Panc1 (cell line): Measurements from ENCODE around the gene TENM3. TPM values are rescaled to one million over a fixed set of nuclear protein-coding genes. Genes with fewer than 3 reads are reported as not detected.

Experiments
- ATAC-seq: fragments of 200-7000 bp; cut with Tn5 transposase; 2 replicates; pipeline ENCODE4 v1.9.1; 2020; ENCODE audit warnings: mild to moderate bottlenecking, moderate library complexity
- BruUV-seq: library from RNA; stranded (reverse); fragments of 400-500 nt; replicated peaks from 2 replicates; lab custom pipeline; 2021; lab: Mats Ljungman, UMichigan
- CTCF ChIA-PET: fragments of 300-600 bp; sonication (Branson Sonifier 250); formaldehyde crosslinking; loops from one replicate; lab custom pipeline; 2022; ENCODE audit warnings: antibody characterized with exemption; lab: Charles Lee
- POLR2A ChIA-PET: fragments of 300-600 bp; sonication (Branson Sonifier 250); formaldehyde crosslinking; loops from one replicate; lab custom pipeline; 2022; ENCODE audit warnings: antibody characterized with exemption; lab: Charles Lee
- DNase-seq: peaks from one replicate; pipeline ENCODE4 v3.0.0-alpha.2; 2010; ENCODE audit warnings: low read depth, low spot score
- H3K27ac ChIP-seq: 2 replicates; pipeline ENCODE4 v1.5.1; 2011; ENCODE audit warnings: mild to moderate bottlenecking, low read length, inconsistent platforms
- H3K27me3 ChIP-seq: fragments of 200-500 bp; sonication (Bioruptor generic); 2 replicates; pipeline ENCODE4 v1.6.0; 2014; ENCODE audit warnings: low read length, inconsistent platforms; ENCODE audit not compliant: control insufficient read depth, insufficient read depth
- H3K36me3 ChIP-seq: fragments of 200-500 bp; sonication (Bioruptor generic); 2 replicates; pipeline ENCODE4 v1.5.1; 2014; ENCODE audit warnings: inconsistent platforms, mild to moderate bottlenecking, low read length, moderate library complexity; ENCODE audit not compliant: control insufficient read depth, insufficient read depth
- H3K4me1 ChIP-seq: 2 replicates; pipeline ENCODE4 v1.5.1; 2011; ENCODE audit warnings: inconsistent platforms, mild to moderate bottlenecking, low read length, moderate library complexity; ENCODE audit not compliant: control insufficient read depth, insufficient read depth
- H3K4me3 ChIP-seq, 2 experiments: 2 replicates each; pipeline ENCODE4 v1.5.1; 2011 to 2012; ENCODE audit warnings: low read depth in 2 of 2, low read length in 2 of 2, mild to moderate bottlenecking in 2 of 2, inconsistent platforms in 1 of 2, moderate library complexity in 1 of 2
- H3K9me3 ChIP-seq: fragments of 200-500 bp; sonication (Bioruptor generic); 2 replicates; pipeline ENCODE4 v1.5.1; 2014; ENCODE audit warnings: low read depth, mild to moderate bottlenecking, inconsistent platforms, low read length, moderate library complexity; ENCODE audit not compliant: control insufficient read depth, insufficient read depth
- POLR2AphosphoS5 ChIP-seq: IDR thresholded peaks from 2 replicates; pipeline ENCODE4 v1.6.1; 2012; ENCODE audit warnings: mild to moderate bottlenecking, low read depth, low read length, moderate library complexity
- SIN3A ChIP-seq: IDR thresholded peaks from 2 replicates; pipeline ENCODE4 v1.6.1; 2012; ENCODE audit warnings: low read depth, mild to moderate bottlenecking, low read length, moderate library complexity, borderline replicate concordance; ENCODE audit not compliant: insufficient read depth
- TCF7L2 ChIP-seq: IDR thresholded peaks from 2 replicates; pipeline ENCODE4 v1.6.1; 2011; ENCODE audit warnings: mild to moderate bottlenecking, low read depth, low read length, inconsistent platforms
- in situ Hi-C: cut with HindIII; loops from 2 replicates; pipeline ENCODE4 v1.10.0; 2016; ENCODE audit warnings: low sequenced_read_pairs, low pct_unique_long_range_greater_than_20kb
- intact Hi-C: fragments of 100-400 bp; cut with micrococcal nuclease; formaldehyde crosslinking; loops from one replicate; pipeline ENCODE4 v1.10.0; 2022; ENCODE audit not compliant: unreplicated experiment
- total RNA-seq: library from RNA; stranded (reverse); gene quantifications from one replicate; pipeline ENCODE4 v1.2.1, GENCODE V29; 2021; ENCODE audit not compliant: unreplicated experiment
- TF ChIP-seq, protein P1 (sequence below), 2 experiments: IDR thresholded peaks; 2 replicates each; pipeline ENCODE4 v1.6.1; 2011 to 2012; ENCODE audit warnings: low read depth in 2 of 2, control low read depth in 1 of 2, low read length in 1 of 2, mild to moderate bottlenecking in 1 of 2, moderate library complexity in 1 of 2; ENCODE audit not compliant: insufficient read depth in 1 of 2
- TF ChIP-seq, protein P2 (sequence below): fragments of 450-650 bp; IDR thresholded peaks from 2 replicates; pipeline ENCODE4 v1.5.1; 2017; ENCODE audit warnings: mild to moderate bottlenecking

Gene TENM3
- total RNA-seq, 1 experiment from 2014 or later, result 0.95 TPM

- Histone ChIP-seq H3K36me3 (no peaks in the 10 kb centered on the region), H3K4me1 (no peaks in the 10 kb centered on the region), H3K27ac (no peak overlapping the region), H3K27me3 (no peaks in the 10 kb centered on the region), H3K4me3 (no peak overlapping the region), H3K9me3 (no peaks in the 10 kb centered on the region; the same call in 1 of the 2 replicates)
- ATAC-seq (no peak), DNase-seq (no peak)
- ChIA-PET POLR2A (no interaction called here), CTCF (no interaction called here)
- in situ Hi-C loops (no loop called here), intact Hi-C loops (no loop called here)
- BruUV-seq, result no TSS peak
- no peak for TF ChIP-seq POLR2AphosphoS5
- TF ChIP-seq TCF7L2, result no peak
- TF ChIP-seq SIN3A, result no peak
- TF ChIP-seq, protein P1, sequence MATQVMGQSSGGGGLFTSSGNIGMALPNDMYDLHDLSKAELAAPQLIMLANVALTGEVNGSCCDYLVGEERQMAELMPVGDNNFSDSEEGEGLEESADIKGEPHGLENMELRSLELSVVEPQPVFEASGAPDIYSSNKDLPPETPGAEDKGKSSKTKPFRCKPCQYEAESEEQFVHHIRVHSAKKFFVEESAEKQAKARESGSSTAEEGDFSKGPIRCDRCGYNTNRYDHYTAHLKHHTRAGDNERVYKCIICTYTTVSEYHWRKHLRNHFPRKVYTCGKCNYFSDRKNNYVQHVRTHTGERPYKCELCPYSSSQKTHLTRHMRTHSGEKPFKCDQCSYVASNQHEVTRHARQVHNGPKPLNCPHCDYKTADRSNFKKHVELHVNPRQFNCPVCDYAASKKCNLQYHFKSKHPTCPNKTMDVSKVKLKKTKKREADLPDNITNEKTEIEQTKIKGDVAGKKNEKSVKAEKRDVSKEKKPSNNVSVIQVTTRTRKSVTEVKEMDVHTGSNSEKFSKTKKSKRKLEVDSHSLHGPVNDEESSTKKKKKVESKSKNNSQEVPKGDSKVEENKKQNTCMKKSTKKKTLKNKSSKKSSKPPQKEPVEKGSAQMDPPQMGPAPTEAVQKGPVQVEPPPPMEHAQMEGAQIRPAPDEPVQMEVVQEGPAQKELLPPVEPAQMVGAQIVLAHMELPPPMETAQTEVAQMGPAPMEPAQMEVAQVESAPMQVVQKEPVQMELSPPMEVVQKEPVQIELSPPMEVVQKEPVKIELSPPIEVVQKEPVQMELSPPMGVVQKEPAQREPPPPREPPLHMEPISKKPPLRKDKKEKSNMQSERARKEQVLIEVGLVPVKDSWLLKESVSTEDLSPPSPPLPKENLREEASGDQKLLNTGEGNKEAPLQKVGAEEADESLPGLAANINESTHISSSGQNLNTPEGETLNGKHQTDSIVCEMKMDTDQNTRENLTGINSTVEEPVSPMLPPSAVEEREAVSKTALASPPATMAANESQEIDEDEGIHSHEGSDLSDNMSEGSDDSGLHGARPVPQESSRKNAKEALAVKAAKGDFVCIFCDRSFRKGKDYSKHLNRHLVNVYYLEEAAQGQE (IDR thresholded peaks at IDR 0.05; ENCODE audit: insufficient read depth in 1 of 2, low read depth in 2 of 2, low read length in 1 of 2), result no peak
- TF ChIP-seq, protein P2, sequence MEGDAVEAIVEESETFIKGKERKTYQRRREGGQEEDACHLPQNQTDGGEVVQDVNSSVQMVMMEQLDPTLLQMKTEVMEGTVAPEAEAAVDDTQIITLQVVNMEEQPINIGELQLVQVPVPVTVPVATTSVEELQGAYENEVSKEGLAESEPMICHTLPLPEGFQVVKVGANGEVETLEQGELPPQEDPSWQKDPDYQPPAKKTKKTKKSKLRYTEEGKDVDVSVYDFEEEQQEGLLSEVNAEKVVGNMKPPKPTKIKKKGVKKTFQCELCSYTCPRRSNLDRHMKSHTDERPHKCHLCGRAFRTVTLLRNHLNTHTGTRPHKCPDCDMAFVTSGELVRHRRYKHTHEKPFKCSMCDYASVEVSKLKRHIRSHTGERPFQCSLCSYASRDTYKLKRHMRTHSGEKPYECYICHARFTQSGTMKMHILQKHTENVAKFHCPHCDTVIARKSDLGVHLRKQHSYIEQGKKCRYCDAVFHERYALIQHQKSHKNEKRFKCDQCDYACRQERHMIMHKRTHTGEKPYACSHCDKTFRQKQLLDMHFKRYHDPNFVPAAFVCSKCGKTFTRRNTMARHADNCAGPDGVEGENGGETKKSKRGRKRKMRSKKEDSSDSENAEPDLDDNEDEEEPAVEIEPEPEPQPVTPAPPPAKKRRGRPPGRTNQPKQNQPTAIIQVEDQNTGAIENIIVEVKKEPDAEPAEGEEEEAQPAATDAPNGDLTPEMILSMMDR, result no peak
These were observed 565.6 kb downstream of the TENM3 start for GRCh38 chr4:182808673-182809416.

- H3K27ac ChIP-seq, result no peak overlapping the region
- H3K4me1 ChIP-seq, result no peaks in the 10 kb centered on the region
- POLR2A ChIA-PET, result no interaction called here
- no peaks in the 10 kb centered on the region for H3K27me3 ChIP-seq
- CTCF ChIA-PET, result no interaction called here
- H3K9me3 ChIP-seq, result no peaks in the 10 kb centered on the region; the same call in 1 of the 2 replicates
- TF ChIP-seq, protein P1 (IDR thresholded peaks at IDR 0.05; ENCODE audit: insufficient read depth in 1 of 2, low read depth in 2 of 2, low read length in 1 of 2), result no peak
- TF ChIP-seq, protein P2, result no peak
- TF ChIP-seq SIN3A (no peak), TCF7L2 (no peak), POLR2AphosphoS5 (no peak)
- no TSS peak for BruUV-seq
- no peaks in the 10 kb centered on the region for H3K36me3 ChIP-seq
- intact Hi-C loops (no loop called here), in situ Hi-C loops (no loop called here)
- DNase-seq, result no peak
- no peak for ATAC-seq
- no peak overlapping the region for H3K4me3 ChIP-seq
These were observed 566.4 kb downstream of the TENM3 start for GRCh38 chr4:182809417-182810102.
